ENCODE measurements around the gene ZNF575.

ZNF575 gene

DNA sequence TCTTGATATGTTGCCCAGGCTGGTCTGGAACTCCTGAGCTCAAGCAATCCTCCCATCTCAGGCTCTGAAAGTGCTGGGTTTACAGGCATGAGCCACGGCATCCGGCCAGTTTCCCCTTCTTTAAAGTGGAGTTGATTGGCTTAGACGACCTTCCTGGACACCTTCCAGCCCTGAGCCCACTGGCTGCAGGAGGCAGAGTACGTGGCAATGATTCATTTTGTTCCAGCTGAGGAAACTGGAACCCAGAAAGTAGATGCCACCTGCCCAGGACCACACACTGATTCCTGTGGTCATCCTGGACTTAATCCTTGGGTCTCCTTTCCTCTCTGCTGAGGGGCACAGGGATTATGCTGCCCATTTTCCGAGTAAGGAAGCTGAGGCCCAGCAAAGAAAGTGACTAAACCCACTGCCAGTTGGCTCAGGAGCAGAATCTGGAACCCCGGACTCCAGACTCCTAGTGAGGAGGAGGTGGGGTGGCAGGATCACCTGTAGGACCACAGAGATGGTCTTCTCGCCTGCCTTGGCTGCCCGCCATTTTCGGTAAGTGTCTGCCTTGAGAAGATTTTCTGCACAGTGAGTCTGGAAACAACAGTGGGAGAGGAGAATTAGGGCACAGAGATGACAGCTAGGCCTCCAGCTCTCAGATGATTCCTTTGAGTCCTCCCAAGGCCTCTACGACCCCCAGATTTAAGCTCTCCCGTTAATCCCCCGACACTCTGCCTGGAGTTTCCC is 41.6 kb downstream of the ZNF575 start:
- DNase-seq (ENCODE audit: low read depth in 2 of 2), result no peak

DNA sequence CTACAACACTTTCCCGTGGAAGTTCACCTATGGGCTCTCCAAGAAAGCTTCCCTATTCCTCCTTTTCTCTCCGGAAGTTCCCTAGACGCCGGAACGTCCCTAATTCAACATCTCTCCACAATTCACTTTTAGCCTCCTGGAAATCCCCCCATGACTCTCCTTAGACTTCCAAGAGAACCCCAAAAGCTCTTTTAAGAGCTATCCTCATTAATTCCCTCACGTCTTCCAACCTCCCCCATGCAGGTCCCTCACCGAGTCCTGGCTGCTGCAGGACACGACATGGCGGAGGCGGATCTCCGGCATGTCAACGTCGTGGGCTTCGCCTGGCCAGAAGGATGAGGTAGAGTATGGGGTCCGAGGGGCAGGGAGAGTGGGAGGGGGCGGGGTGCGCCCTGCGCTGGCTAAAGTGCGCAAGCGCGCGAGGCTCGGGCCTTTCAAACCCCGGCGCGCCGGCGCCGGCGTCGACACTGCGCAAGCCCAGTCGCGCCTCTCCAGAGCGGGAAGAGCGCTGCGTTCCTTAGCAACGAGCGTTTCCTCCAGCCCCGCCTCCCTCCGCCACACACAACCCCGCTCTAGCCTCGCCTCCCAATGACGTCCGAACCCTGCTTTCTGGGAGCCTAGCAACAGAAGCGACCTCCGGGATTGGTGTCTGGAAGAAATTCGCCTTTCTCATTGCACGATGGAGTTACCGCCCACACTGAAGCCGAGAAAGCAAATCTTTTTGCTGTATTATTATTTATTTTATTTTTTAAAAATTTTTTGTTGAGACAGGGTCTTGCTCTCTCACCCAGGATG is 42.4 kb downstream of the ZNF575 start, which contains the start of the genes PINLYP and XRCC1:
Gene PINLYP, plus strand, starts transcription at position 646 of the 795 bp plus-strand sequence. CDS start 1,391 bp downstream, outside the sequence.
Gene XRCC1, minus strand, starts transcription at position 372 of the 795 bp plus-strand sequence. Its CDS starts 69 bp downstream, at position 303.
- DNase-seq (ENCODE audit: low read depth in 2 of 2), result peak; percentile 92 to 96

- DNase-seq (ENCODE audit: low read depth in 2 of 2), result no peak
Observed at GRCh38 chr19:43575955-43576878, 43.2 kb downstream of the ZNF575 start.

GRCh38 chr19:43578787-43579186 is 45.8 kb downstream of the ZNF575 start:
- no peak for DNase-seq (ENCODE audit: low read depth in 2 of 2)

GRCh38 chr19:43581467-43581866 is 48.5 kb downstream of the ZNF575 start:
- DNase-seq (ENCODE audit: low read depth in 2 of 2), result no peak

GRCh38 chr19:43582495-43582894 is 49.5 kb downstream of the ZNF575 start:
- no peak for DNase-seq (ENCODE audit: low read depth in 2 of 2)

GRCh38 chr19:43584484-43584883 is 51.5 kb downstream of the ZNF575 start:
- DNase-seq (ENCODE audit: low read depth in 2 of 2), result no peak
